Cardiac muscle cell (in vitro differentiated cells and primary cell): ENCODE measurements around the gene NHERF2. TPM values are rescaled to one million over a fixed set of nuclear protein-coding genes. Genes with fewer than 3 reads are reported as not detected.

ENCODE experiments used
- DNase-seq, 2 donors: peaks; one replicate each; pipeline versions ENCODE4 v3.0.0 to v3.0.0-alpha.2; 2010 to 2017; ENCODE audit warnings: low read depth in 1 of 2, low spot score in 1 of 2
- H3K27ac ChIP-seq: fragments of 200-600 bp; sonication (generic); 2 replicates; pipeline ENCODE4 v1.5.1; 2016
- H3K27me3 ChIP-seq: fragments of 200-600 bp; sonication (generic); 2 replicates; pipeline ENCODE4 v1.6.0; 2016; ENCODE audit warnings: control low read depth
- H3K36me3 ChIP-seq: fragments of 200-600 bp; sonication (generic); 2 replicates; pipeline ENCODE4 v1.5.1; 2016; ENCODE audit warnings: control low read depth
- H3K4me1 ChIP-seq: fragments of 200-600 bp; sonication (generic); 2 replicates; pipeline ENCODE4 v1.8.1; 2017; ENCODE audit warnings: low read depth, mild to moderate bottlenecking, mixed run types
- H3K4me3 ChIP-seq: fragments of 200-600 bp; sonication (generic); 2 replicates; pipeline ENCODE4 v1.5.1; 2016; ENCODE audit warnings: mild to moderate bottlenecking
- H3K9me3 ChIP-seq: fragments of 200-600 bp; sonication (generic); 2 replicates; pipeline ENCODE4 v1.5.1; 2017; ENCODE audit warnings: low read depth, mild to moderate bottlenecking, control low read depth
- CTCF ChIP-seq: IDR thresholded peaks from 2 replicates; pipeline ENCODE4 v1.5.1; 2012; ENCODE audit warnings: low read depth, mild to moderate bottlenecking, low read length
- polyA plus RNA-seq: library from polyadenylated mRNA; unstranded; fragments of >200 nt; fragmentation: Nextera tagmentation; extraction: Ambion mirVana; gene quantifications from 2 replicates; pipeline ENCODE4 v1.2.1, GENCODE V29; 2016
- total RNA-seq: library from RNA; depleted of rRNA; stranded (reverse); fragments of >200 nt; gene quantifications from 2 replicates; pipeline ENCODE4 v1.2.3, GENCODE V29; 2016

The NHERF2 gene
- total and polyA plus RNA-seq, 2 experiments from 2014 or later = 34.7 to 37.4 TPM

DNA sequence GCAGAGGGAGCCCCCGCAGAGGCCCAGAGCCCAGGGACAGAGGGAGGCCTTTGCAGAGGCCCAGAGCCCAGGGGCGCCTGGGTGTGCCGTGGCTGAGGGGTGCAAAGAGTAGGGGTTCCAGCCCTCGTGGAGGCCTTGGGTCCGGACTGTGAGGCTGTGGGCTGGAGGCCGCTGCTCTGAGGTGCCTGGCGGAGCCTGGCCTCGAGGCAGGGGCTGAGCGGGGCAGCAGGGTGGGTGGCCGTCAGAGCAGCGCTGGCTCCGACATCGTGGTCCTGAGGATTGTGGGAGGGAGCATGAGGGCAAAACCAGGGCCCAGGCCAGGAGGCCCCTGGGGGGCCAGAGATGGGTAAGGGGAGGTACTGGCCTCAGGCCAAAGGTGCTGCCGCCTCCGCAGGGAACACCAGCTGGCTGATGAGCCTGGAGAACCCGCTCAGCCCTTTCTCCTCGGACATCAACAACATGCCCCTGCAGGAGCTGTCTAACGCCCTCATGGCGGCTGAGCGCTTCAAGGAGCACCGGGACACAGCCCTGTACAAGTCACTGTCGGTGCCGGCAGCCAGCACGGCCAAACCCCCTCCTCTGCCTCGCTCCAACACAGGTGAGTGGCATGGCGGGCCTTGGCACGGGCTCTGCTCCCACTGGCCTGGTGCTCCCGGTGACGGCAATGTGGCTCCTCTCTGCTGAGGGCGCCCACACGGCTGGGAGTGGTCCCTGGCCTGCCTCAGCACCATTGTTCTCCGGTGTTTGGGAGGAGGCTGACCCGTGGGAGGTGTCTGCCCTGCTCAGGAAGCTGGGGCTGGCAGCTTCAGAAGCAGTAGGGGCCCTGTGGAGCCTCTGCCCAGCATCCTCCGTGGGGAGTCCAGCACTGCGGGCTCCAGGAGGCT, 54.7 kb downstream of the NHERF2 start:
- peaks cover 12% of the 10 kb centered on the region for H3K36me3 ChIP-seq

GRCh38 chr16:2082171-2082982, 55.7 kb downstream of the NHERF2 start:
- no peaks in the 10 kb centered on the region for H3K4me1 ChIP-seq
- H3K27me3 ChIP-seq = no peaks in the 10 kb centered on the region
- no peak overlapping the region for H3K27ac ChIP-seq
- DNase-seq = peak in 1 of 2 donors; percentile 45
- H3K36me3 ChIP-seq = peaks cover 16% of the 10 kb centered on the region
- H3K9me3 ChIP-seq = no peaks in the 10 kb centered on the region
- no peak for TF ChIP-seq CTCF
- no peak overlapping the region for H3K4me3 ChIP-seq

More for the DNA sequence above, 54.7 kb downstream of the NHERF2 start:
- DNase-seq = no peak
- Histone ChIP-seq H3K27ac (no peak overlapping the region), H3K4me3 (no peak overlapping the region), H3K4me1 (no peaks in the 10 kb centered on the region), H3K27me3 (no peaks in the 10 kb centered on the region), H3K9me3 (no peaks in the 10 kb centered on the region)
- TF ChIP-seq CTCF = no peak

- H3K36me3 ChIP-seq = peaks cover 16% of the 10 kb centered on the region
- no peak for TF ChIP-seq CTCF
- no peak for DNase-seq
- no peaks in the 10 kb centered on the region for H3K4me1 ChIP-seq
- H3K27ac ChIP-seq = no peak overlapping the region
- H3K9me3 ChIP-seq = no peaks in the 10 kb centered on the region
- H3K4me3 ChIP-seq = no peak overlapping the region
- H3K27me3 ChIP-seq = no peaks in the 10 kb centered on the region
Measured at GRCh38 chr16:2082983-2083364, 56.3 kb downstream of the NHERF2 start.

DNA sequence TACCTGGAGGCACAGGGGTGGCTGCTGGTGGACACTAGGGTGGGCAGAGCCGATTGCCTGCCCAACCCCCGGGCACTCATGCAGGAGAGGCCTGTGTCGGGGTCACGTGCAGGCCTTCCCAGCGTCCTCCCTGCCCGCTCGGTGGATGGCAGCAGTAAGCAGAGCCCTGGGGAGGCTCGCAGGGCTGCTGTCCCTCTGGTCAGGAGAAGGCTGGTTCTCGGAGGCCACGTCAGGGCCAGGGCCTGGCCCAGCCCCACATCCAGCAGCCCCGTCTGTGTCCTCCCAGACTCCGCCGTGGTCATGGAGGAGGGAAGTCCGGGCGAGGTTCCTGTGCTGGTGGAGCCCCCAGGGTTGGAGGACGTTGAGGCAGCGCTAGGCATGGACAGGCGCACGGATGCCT, 56.7 kb downstream of the NHERF2 start:
- Histone ChIP-seq H3K9me3 (no peaks in the 10 kb centered on the region), H3K27me3 (no peaks in the 10 kb centered on the region), H3K4me1 (no peaks in the 10 kb centered on the region), H3K36me3 (peaks cover 16% of the 10 kb centered on the region), H3K27ac (no peak overlapping the region), H3K4me3 (no peak overlapping the region)
- no peak for TF ChIP-seq CTCF
- DNase-seq = no peak

GRCh38 chr16:2083876-2084780, 57.4 kb downstream of the NHERF2 start:
- Histone ChIP-seq H3K27ac (no peak overlapping the region), H3K27me3 (no peaks in the 10 kb centered on the region), H3K9me3 (no peaks in the 10 kb centered on the region), H3K4me1 (no peaks in the 10 kb centered on the region), H3K36me3 (peaks cover 16% of the 10 kb centered on the region), H3K4me3 (no peak overlapping the region)
- DNase-seq = no peak
- TF ChIP-seq CTCF = no peak
